Skin of body (tissue), 2 donors: ENCODE measurements around the gene KISS1. TPM values are rescaled to one million over a fixed set of nuclear protein-coding genes. Genes with fewer than 3 reads are reported as not detected.

Experiments
- DNase-seq: peaks from one replicate; lab custom pipeline; 2025; lab: John Stamatoyannopoulos, UW
- total RNA-seq: library from RNA; depleted of rRNA; stranded (reverse); fragments of >200 nt; gene quantifications from one replicate; pipeline ENCODE4 v1.2.3, GENCODE V29; 2014

Gene KISS1
- total RNA-seq, 1 donor from 2014 or later, result 0.69 TPM

GRCh38 chr1:204141131-204141530, 55.2 kb downstream of the KISS1 start:
- no peak for DNase-seq

Other genes starting within 250 kb of the KISS1 start
- 8.6 TPM for gene SOX13, start 123.4 kb downstream of the KISS1 start, total RNA-seq
- 4.6 TPM for gene ETNK2, start 44.4 kb downstream of the KISS1 start, total RNA-seq
- gene REN, start 30.2 kb downstream of the KISS1 start, total RNA-seq, result 0.30 TPM
- gene GOLT1A, start 17.5 kb upstream of the KISS1 start, total RNA-seq, result not detected
- 4.1 TPM for gene PLEKHA6, start 163.4 kb upstream of the KISS1 start, total RNA-seq
- 39.2 TPM for gene PPP1R15B, start 215.3 kb upstream of the KISS1 start, total RNA-seq